ENCODE data around the gene PIK3IP1. TPM values are rescaled to one million over a fixed set of nuclear protein-coding genes. Genes with fewer than 3 reads are reported as not detected.

PIK3IP1 gene
- total and polyA plus RNA-seq, 9 of the 15 experiments (the other 6 are each of a cell fraction or from before 2014, with no cell fraction given): 0.11 to 1.3 (median 0.77) TPM

DNA sequence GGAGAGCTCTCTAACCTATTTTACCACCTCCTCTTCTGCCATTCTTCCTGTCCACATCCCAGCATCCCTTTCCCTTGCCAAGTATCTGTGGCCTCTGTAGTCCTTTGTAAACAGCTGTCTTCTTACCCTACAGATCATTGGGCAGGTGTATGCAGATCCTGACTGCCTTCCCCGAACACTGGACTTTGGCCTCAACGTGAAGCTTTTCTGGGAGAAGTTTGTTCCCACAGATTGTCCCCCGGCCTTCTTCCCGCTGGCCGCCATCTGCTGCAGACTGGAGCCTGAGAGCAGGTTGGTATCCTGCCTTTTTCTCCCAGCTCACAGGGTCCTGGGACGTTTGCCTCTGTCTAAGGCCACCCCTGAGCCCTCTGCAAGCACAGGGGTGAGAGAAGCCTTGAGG, 17.3 kb downstream of the PIK3IP1 start:
- TF ChIP-seq, protein P1, sequence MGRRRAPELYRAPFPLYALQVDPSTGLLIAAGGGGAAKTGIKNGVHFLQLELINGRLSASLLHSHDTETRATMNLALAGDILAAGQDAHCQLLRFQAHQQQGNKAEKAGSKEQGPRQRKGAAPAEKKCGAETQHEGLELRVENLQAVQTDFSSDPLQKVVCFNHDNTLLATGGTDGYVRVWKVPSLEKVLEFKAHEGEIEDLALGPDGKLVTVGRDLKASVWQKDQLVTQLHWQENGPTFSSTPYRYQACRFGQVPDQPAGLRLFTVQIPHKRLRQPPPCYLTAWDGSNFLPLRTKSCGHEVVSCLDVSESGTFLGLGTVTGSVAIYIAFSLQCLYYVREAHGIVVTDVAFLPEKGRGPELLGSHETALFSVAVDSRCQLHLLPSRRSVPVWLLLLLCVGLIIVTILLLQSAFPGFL (CRISPR knock-in tag; IDR thresholded peaks at IDR 0.05): no peak
- no peak for TF ChIP-seq TFAP4 (CRISPR knock-in tag; IDR thresholded peaks at IDR 0.05; ENCODE audit: borderline replicate concordance)
- no peak for TF ChIP-seq ZKSCAN8 (CRISPR knock-in tag; IDR thresholded peaks at IDR 0.05)
- TF ChIP-seq SMAD3 (CRISPR knock-in tag; conservative IDR thresholded peaks at IDR 0.05): no peak
- no peak for TF ChIP-seq DACH1 (IDR thresholded peaks at IDR 0.05; ENCODE audit: partially characterized antibody)
- no peak for TF ChIP-seq MCM3 (IDR thresholded peaks at IDR 0.05)
- Histone ChIP-seq H3K9ac (ENCODE audit: insufficient read depth in 1 of 2, low read depth in 2 of 2, low read length in 2 of 2) (peak overlapping the region in 1 of 2 experiments; percentile 64; a peak in 1 of 4 replicates), H3K79me2 (ENCODE audit: control insufficient read depth, insufficient read depth, low read length) (no peaks in the 10 kb centered on the region), H3K27me3 (ENCODE audit: control insufficient read depth in 2 of 2, insufficient read depth in 2 of 2, low read length in 2 of 2) (no peaks in the 10 kb centered on the region), H3K36me3 (ENCODE audit: control insufficient read depth, insufficient read depth, low read length) (peaks cover 24% of the 10 kb centered on the region; the same call in 2 of the 3 replicates), H4K20me1 (replicated peaks; ENCODE audit: control insufficient read depth, insufficient read depth, low read length) (no peaks in the 10 kb centered on the region), H2AFZ (ENCODE audit: low read depth, low read length) (no peak overlapping the region), H3K4me3 (no peak overlapping the region), H3K9me3 (replicated peaks; ENCODE audit: control insufficient read depth, insufficient read depth, low read depth, low read length) (no peaks in the 10 kb centered on the region), H3K4me2 (ENCODE audit: insufficient read depth, low read length) (no peak overlapping the region), H3K9me1 (ENCODE audit: control insufficient read depth, insufficient read depth, low read length) (no peaks in the 10 kb centered on the region), H3K27ac (ENCODE audit: extremely low read depth, low read depth, low read length) (no peak overlapping the region), H3K4me1 (replicated peaks in 1 of 2; ENCODE audit: control insufficient read depth in 2 of 2, insufficient read depth in 2 of 2, low read length in 2 of 2) (peaks cover 0 to 2% of the 10 kb centered on the region in 2 experiments; a peak in 1 of 5 replicates)
- POLR2A ChIA-PET: interaction anchor here (0.6 to 1.4 kb wide), 3 partner anchors 8 to 27 kb away, joined by 4 read pairs; no protein-coding TSS in a partner anchor
- FAIRE-seq (no peak), ATAC-seq (no peak), DNase-seq (ENCODE audit: extremely low read depth in 1 of 4, low spot score in 3 of 4) (no peak)
- intact Hi-C loops (cut with micrococcal nuclease): no loop called here
- BruUV-seq (replicated peaks): no TSS peak
- WGBS (ENCODE audit: insufficient coverage, low coverage, missing lambda C conversion rate): 91% methylated on average over 5 of the region's 6 CpGs
- CTCF ChIA-PET (ENCODE audit: low intra/inter-chr PET ratio): no interaction called here
- in situ Hi-C loops (cut with MboI): no loop called here
